ENCODE data around the gene PLA2G4F. TPM values are rescaled to one million over a fixed set of nuclear protein-coding genes. Genes with fewer than 3 reads are reported as not detected.
A peak's percentile ranks its signal among the peaks of the same experiment; 100 is the strongest.

The PLA2G4F gene
- total RNA-seq, 1 donor from 2014 or later, result not detected

- H3K9me3 Mint-ChIP-seq (ENCODE audit: unreplicated experiment), result no peaks in the 10 kb centered on the region
- DNase-seq (ENCODE audit: extremely low spot score, unreplicated experiment), result no peak
- no peak for TF ChIP-seq CTCF (IDR thresholded peaks at IDR 0.05)
- no peaks in the 10 kb centered on the region for H3K36me3 Mint-ChIP-seq (ENCODE audit: unreplicated experiment)
- H3K4me1 Mint-ChIP-seq (ENCODE audit: unreplicated experiment), result no peaks in the 10 kb centered on the region
- H3K27ac Mint-ChIP-seq (ENCODE audit: unreplicated experiment), result no peak overlapping the region
- H3K4me3 Mint-ChIP-seq (ENCODE audit: unreplicated experiment), result no peak overlapping the region
- H3K27me3 Mint-ChIP-seq (ENCODE audit: unreplicated experiment), result peaks cover 30% of the 10 kb centered on the region
Measured at GRCh38 chr15:42140383-42141070, 15.9 kb downstream of the PLA2G4F start.

- no peak overlapping the region for H3K4me3 Mint-ChIP-seq (ENCODE audit: unreplicated experiment)
- H3K4me1 Mint-ChIP-seq (ENCODE audit: unreplicated experiment), result no peaks in the 10 kb centered on the region
- H3K27me3 Mint-ChIP-seq (ENCODE audit: unreplicated experiment), result peaks cover 27% of the 10 kb centered on the region
- H3K9me3 Mint-ChIP-seq (ENCODE audit: unreplicated experiment), result no peaks in the 10 kb centered on the region
- peak; percentile 75 for DNase-seq (ENCODE audit: extremely low spot score, unreplicated experiment)
- no peak for TF ChIP-seq CTCF (IDR thresholded peaks at IDR 0.05)
- no peak overlapping the region for H3K27ac Mint-ChIP-seq (ENCODE audit: unreplicated experiment)
- H3K36me3 Mint-ChIP-seq (ENCODE audit: unreplicated experiment), result no peaks in the 10 kb centered on the region
Measured at GRCh38 chr15:42139596-42139995, 16.8 kb downstream of the PLA2G4F start.

GRCh38 chr15:42138968-42139386 is 17.5 kb downstream of the PLA2G4F start:
- no peak for TF ChIP-seq CTCF (IDR thresholded peaks at IDR 0.05)
- DNase-seq (ENCODE audit: extremely low spot score, unreplicated experiment), result peak; percentile 36
- no peak overlapping the region for H3K27ac Mint-ChIP-seq (ENCODE audit: unreplicated experiment)
- no peaks in the 10 kb centered on the region for H3K4me1 Mint-ChIP-seq (ENCODE audit: unreplicated experiment)
- peaks cover 29% of the 10 kb centered on the region for H3K27me3 Mint-ChIP-seq (ENCODE audit: unreplicated experiment)
- no peaks in the 10 kb centered on the region for H3K36me3 Mint-ChIP-seq (ENCODE audit: unreplicated experiment)
- H3K4me3 Mint-ChIP-seq (ENCODE audit: unreplicated experiment), result no peak overlapping the region
- no peaks in the 10 kb centered on the region for H3K9me3 Mint-ChIP-seq (ENCODE audit: unreplicated experiment)

- Mint-ChIP-seq H3K36me3 (ENCODE audit: unreplicated experiment) (no peaks in the 10 kb centered on the region), H3K27me3 (ENCODE audit: unreplicated experiment) (peaks cover 27% of the 10 kb centered on the region), H3K4me1 (ENCODE audit: unreplicated experiment) (no peaks in the 10 kb centered on the region), H3K4me3 (ENCODE audit: unreplicated experiment) (no peak overlapping the region), H3K27ac (ENCODE audit: unreplicated experiment) (no peak overlapping the region), H3K9me3 (ENCODE audit: unreplicated experiment) (no peaks in the 10 kb centered on the region)
- DNase-seq (ENCODE audit: extremely low spot score, unreplicated experiment), result peak; percentile 32
- no peak for TF ChIP-seq CTCF (IDR thresholded peaks at IDR 0.05)
Measured at GRCh38 chr15:42138411-42138810, 18.0 kb downstream of the PLA2G4F start.

GRCh38 chr15:42137461-42138261 is 18.8 kb downstream of the PLA2G4F start:
- Mint-ChIP-seq H3K27me3 (ENCODE audit: unreplicated experiment) (peaks cover 27% of the 10 kb centered on the region), H3K27ac (ENCODE audit: unreplicated experiment) (no peak overlapping the region), H3K36me3 (ENCODE audit: unreplicated experiment) (no peaks in the 10 kb centered on the region), H3K4me3 (ENCODE audit: unreplicated experiment) (no peak overlapping the region), H3K4me1 (ENCODE audit: unreplicated experiment) (no peaks in the 10 kb centered on the region), H3K9me3 (ENCODE audit: unreplicated experiment) (no peaks in the 10 kb centered on the region)
- TF ChIP-seq CTCF (IDR thresholded peaks at IDR 0.05), result peak; percentile 74
- DNase-seq (ENCODE audit: extremely low spot score, unreplicated experiment), result peak; percentile 72
